22Rv1 (cell line): ENCODE measurements around the gene RNF32.

Experiments
- ZFX ChIP-seq: fragments of 450-650 bp; IDR thresholded peaks from 2 replicates; pipeline ENCODE4 v1.6.1; 2017; ENCODE audit warnings: antibody characterized with exemption, borderline replicate concordance
- TF ChIP-seq, protein P1 (sequence below): fragments of 450-650 bp; IDR thresholded peaks from 2 replicates; pipeline ENCODE4 v1.5.1; 2017; ENCODE audit warnings: mild to moderate bottlenecking

- TF ChIP-seq, protein P1, sequence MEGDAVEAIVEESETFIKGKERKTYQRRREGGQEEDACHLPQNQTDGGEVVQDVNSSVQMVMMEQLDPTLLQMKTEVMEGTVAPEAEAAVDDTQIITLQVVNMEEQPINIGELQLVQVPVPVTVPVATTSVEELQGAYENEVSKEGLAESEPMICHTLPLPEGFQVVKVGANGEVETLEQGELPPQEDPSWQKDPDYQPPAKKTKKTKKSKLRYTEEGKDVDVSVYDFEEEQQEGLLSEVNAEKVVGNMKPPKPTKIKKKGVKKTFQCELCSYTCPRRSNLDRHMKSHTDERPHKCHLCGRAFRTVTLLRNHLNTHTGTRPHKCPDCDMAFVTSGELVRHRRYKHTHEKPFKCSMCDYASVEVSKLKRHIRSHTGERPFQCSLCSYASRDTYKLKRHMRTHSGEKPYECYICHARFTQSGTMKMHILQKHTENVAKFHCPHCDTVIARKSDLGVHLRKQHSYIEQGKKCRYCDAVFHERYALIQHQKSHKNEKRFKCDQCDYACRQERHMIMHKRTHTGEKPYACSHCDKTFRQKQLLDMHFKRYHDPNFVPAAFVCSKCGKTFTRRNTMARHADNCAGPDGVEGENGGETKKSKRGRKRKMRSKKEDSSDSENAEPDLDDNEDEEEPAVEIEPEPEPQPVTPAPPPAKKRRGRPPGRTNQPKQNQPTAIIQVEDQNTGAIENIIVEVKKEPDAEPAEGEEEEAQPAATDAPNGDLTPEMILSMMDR, result no peak
- no peak for TF ChIP-seq ZFX
These were observed 48.3 kb upstream of the RNF32 start for GRCh38 chr7:156592155-156592884.
